Gastroesophageal sphincter (tissue), 3 donors: ENCODE measurements around the gene MAGEA9B.

ENCODE experiments used
- EP300 ChIP-seq: sonication (generic); formaldehyde crosslinking; IDR thresholded peaks from one replicate; pipeline ENCODE4 v1.6.1; 2017; ENCODE audit warnings: antibody characterized with exemption, mild to moderate bottlenecking
- POLR2A ChIP-seq, 2 donors: fragments of 450-650 bp; IDR thresholded peaks; one replicate each; pipeline ENCODE4 v1.6.1; 2017; ENCODE audit warnings: antibody characterized with exemption in 2 of 2, mild to moderate bottlenecking in 2 of 2, moderate library complexity in 1 of 2
- POLR2AphosphoS5 ChIP-seq: sonication (generic); formaldehyde crosslinking; IDR thresholded peaks from one replicate; pipeline ENCODE4 v1.6.1; 2017; ENCODE audit warnings: antibody characterized with exemption
- TF ChIP-seq, protein P1 (sequence below), 4 experiments: fragments of 200-600 bp in 2 of 4; fragments of 450-650 bp in 2 of 4; sonication (generic) in 1 of 4; IDR thresholded peaks; one replicate each; pipeline ENCODE4 v1.5.1; 2017 to 2019; ENCODE audit warnings: antibody characterized with exemption in 4 of 4, mild to moderate bottlenecking in 2 of 4, moderate library complexity in 2 of 4

DNA sequence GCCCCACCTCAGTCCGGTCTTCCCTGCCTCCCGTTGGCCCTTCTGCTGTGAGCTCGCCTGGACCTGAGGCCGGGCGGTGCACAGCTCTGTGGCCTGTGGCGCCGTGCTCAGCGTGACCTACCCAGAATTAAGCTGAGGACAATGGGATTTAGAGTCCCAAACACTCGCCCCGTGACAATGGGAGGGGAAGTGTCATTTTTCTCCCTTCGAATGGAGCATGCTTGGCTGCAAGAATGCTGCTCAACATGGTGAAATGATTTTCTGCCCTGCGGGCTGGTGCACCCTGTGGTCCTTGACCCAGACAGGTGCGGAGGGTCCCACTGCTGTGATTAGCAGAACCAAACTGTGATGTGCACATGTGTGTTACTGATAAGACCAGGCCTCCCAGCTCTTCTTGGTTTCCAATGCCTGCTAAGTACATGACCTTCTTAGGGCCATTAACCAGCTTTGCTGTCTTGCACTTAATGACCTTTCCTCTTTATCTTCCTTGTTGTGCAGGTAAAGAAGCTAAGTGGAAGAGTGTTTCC lies 45.7 kb downstream of the MAGEA9B start:
- TF ChIP-seq, protein P1, sequence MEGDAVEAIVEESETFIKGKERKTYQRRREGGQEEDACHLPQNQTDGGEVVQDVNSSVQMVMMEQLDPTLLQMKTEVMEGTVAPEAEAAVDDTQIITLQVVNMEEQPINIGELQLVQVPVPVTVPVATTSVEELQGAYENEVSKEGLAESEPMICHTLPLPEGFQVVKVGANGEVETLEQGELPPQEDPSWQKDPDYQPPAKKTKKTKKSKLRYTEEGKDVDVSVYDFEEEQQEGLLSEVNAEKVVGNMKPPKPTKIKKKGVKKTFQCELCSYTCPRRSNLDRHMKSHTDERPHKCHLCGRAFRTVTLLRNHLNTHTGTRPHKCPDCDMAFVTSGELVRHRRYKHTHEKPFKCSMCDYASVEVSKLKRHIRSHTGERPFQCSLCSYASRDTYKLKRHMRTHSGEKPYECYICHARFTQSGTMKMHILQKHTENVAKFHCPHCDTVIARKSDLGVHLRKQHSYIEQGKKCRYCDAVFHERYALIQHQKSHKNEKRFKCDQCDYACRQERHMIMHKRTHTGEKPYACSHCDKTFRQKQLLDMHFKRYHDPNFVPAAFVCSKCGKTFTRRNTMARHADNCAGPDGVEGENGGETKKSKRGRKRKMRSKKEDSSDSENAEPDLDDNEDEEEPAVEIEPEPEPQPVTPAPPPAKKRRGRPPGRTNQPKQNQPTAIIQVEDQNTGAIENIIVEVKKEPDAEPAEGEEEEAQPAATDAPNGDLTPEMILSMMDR (IDR thresholded peaks at IDR 0.05) = no peak
- TF ChIP-seq EP300 = no peak
- no peak for TF ChIP-seq POLR2A (IDR thresholded peaks at IDR 0.05)
- no peak for TF ChIP-seq POLR2AphosphoS5
